LNCaP clone FGC (cell line): ENCODE results near the gene IGDCC3.

Experiments
- DNase-seq: peaks from one replicate; pipeline ENCODE4 v3.0.0-alpha.2; 2011; ENCODE audit warnings: low read depth
- H3K4me3 ChIP-seq: 2 replicates; pipeline ENCODE4 v1.5.1; 2011; ENCODE audit warnings: mild to moderate bottlenecking, low read depth, low read length, control low read depth
- CTCF ChIP-seq: IDR thresholded peaks from 2 replicates; pipeline ENCODE4 v1.5.1; 2012; ENCODE audit warnings: mild to moderate bottlenecking; ENCODE audit not compliant: control insufficient read depth, insufficient read depth; ENCODE audit errors: extremely low read depth

Gene IGDCC3

GRCh38 chr15:65289261-65289854, 88.4 kb downstream of the IGDCC3 start:
- TF ChIP-seq CTCF, result no peak
- no peak for DNase-seq
- no peak overlapping the region for H3K4me3 ChIP-seq

- peak overlapping the region; percentile 71 for H3K4me3 ChIP-seq
- no peak for DNase-seq
- TF ChIP-seq CTCF, result no peak
These were observed 90.3 kb downstream of the IGDCC3 start for GRCh38 chr15:65287520-65287855.

- peak; percentile 63 for DNase-seq
- peak within 1 kb of the TSS; percentile 71 for H3K4me3 ChIP-seq
These were observed 90.9 kb downstream of the IGDCC3 start, which contains the start of gene PARP16 for GRCh38 chr15:65286704-65287519. Gene PARP16 (minus strand): TSS chr15:65286883. CDS start chr15:65286426, 457 bp downstream.

GRCh38 chr15:65286069-65286703, 91.6 kb downstream of the IGDCC3 start:
- TF ChIP-seq CTCF, result no peak
- H3K4me3 ChIP-seq, result peak overlapping the region; percentile 71
- DNase-seq, result no peak

More at GRCh38 chr15:65286704-65287519, 90.9 kb downstream of the IGDCC3 start, which contains the start of gene PARP16:
- TF ChIP-seq CTCF, result peak; percentile 71

GRCh38 chr15:65285291-65286068, 92.3 kb downstream of the IGDCC3 start:
- peak overlapping the region; percentile 71 for H3K4me3 ChIP-seq
- TF ChIP-seq CTCF, result no peak
- DNase-seq, result no peak

- no peak overlapping the region for H3K4me3 ChIP-seq
- no peak for TF ChIP-seq CTCF
- DNase-seq, result no peak
These were observed 99.3 kb downstream of the IGDCC3 start for GRCh38 chr15:65278480-65278879.
